ENCODE results near the gene LYSET.

DNA sequence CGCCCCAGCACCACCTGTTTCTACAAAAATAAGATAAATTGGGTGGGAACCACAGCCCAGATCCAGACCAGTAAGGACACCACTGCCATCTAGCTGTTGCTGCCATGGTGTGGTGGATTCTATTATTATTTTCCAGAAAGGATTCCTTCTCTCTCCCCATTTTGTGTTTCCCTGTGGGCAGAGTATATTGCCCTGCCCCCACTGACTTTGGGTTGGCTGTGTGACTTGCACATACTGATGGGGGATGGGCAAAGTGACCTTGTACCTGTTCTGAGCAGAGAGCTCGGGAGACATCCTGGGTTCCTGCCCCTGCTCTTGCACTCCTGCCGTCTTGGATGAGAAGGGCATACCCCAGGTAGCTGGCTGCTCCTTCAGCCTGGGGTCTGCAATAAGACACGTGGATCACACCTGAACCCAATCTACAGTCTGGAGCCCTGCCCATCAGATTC is 24.7 kb upstream of the LYSET start:
- TF ChIP-seq, protein P1, sequence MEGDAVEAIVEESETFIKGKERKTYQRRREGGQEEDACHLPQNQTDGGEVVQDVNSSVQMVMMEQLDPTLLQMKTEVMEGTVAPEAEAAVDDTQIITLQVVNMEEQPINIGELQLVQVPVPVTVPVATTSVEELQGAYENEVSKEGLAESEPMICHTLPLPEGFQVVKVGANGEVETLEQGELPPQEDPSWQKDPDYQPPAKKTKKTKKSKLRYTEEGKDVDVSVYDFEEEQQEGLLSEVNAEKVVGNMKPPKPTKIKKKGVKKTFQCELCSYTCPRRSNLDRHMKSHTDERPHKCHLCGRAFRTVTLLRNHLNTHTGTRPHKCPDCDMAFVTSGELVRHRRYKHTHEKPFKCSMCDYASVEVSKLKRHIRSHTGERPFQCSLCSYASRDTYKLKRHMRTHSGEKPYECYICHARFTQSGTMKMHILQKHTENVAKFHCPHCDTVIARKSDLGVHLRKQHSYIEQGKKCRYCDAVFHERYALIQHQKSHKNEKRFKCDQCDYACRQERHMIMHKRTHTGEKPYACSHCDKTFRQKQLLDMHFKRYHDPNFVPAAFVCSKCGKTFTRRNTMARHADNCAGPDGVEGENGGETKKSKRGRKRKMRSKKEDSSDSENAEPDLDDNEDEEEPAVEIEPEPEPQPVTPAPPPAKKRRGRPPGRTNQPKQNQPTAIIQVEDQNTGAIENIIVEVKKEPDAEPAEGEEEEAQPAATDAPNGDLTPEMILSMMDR (conservative IDR thresholded peaks at IDR 0.05; ENCODE audit: low read length) = peak; percentile 66
- no peak for TF ChIP-seq EZH2phosphoT487 (IDR thresholded peaks at IDR 0.05; ENCODE audit: borderline replicate concordance, low read depth, low read length)

Measured in OCI-LY7 (cell line).